K562 (cell line): ENCODE measurements around the gene INO80C.

Experiments used
- CEBPB ChIP-seq: fragments of 450-650 bp; IDR thresholded peaks from 2 replicates; pipeline ENCODE4 v1.6.1; 2016; ENCODE audit warnings: missing genetic modification characterization, missing compliant biosample characterization
- E2F8 ChIP-seq: fragments of 450-650 bp; IDR thresholded peaks from 2 replicates; pipeline ENCODE4 v1.7.1; 2018; ENCODE audit warnings: mild to moderate bottlenecking, low read depth; ENCODE audit not compliant: partially characterized antibody
- EZH2 ChIP-seq: IDR thresholded peaks from 2 replicates; pipeline ENCODE4 v1.6.1; 2012; ENCODE audit warnings: low read depth, mild to moderate bottlenecking, inconsistent platforms, low read length, borderline replicate concordance
- FOXM1 ChIP-seq, 2 experiments: fragments of 450-650 bp in 1 of 2; sonication (generic) in 1 of 2; formaldehyde crosslinking in 1 of 2; IDR thresholded peaks; 2 replicates each; pipeline versions ENCODE4 v1.6.1 to v1.9.0; 2017 to 2022; ENCODE audit warnings: low read depth in 2 of 2, mild to moderate bottlenecking in 2 of 2, missing genetic modification reagents in 1 of 2, moderate library complexity in 1 of 2
- TAL1 ChIP-seq: fragments of 450-650 bp; IDR thresholded peaks from 2 replicates; pipeline ENCODE4 v1.6.1; 2016; ENCODE audit warnings: mild to moderate bottlenecking
- TEAD4 ChIP-seq, 2 experiments: sonication (generic) in 1 of 2; formaldehyde crosslinking in 1 of 2; IDR thresholded peaks; 2 replicates each; pipeline versions ENCODE4 v1.6.1 to v1.8.0; 2012 to 2022; ENCODE audit warnings: borderline replicate concordance in 1 of 2, inconsistent platforms in 1 of 2, low read length in 1 of 2, mild to moderate bottlenecking in 1 of 2, missing genetic modification reagents in 1 of 2
- ZFP91 ChIP-seq: sonication (generic); formaldehyde crosslinking; IDR thresholded peaks from 2 replicates; pipeline ENCODE4 v1.8.0; 2022; ENCODE audit warnings: mild to moderate bottlenecking, missing genetic modification reagents

- TF ChIP-seq TAL1 (no peak), FOXM1 (IDR thresholded peaks at IDR 0.05; ENCODE audit: low read depth) (no peak), FOXM1 (CRISPR knock-in tag; IDR thresholded peaks at IDR 0.05; ENCODE audit: low read depth) (no peak), TEAD4 (IDR thresholded peaks at IDR 0.05; ENCODE audit: low read length) (no peak), TEAD4 (CRISPR knock-in tag; IDR thresholded peaks at IDR 0.05; ENCODE audit: borderline replicate concordance) (no peak), ZFP91 (no peak), CEBPB (tag) (no peak), EZH2 (no peak), E2F8 (no peak)
Observed at GRCh38 chr18:35460736-35461161, 37.0 kb downstream of the INO80C start.
